Stimulated activated CD4-positive, alpha-beta T cell treated with anti-CD3 and anti-CD28 coated beads, TNF-alpha, amount 100 ng/mL, for 48 hours (primary cell): ENCODE measurements around the gene OR14A16.

Experiments used
- DNase-seq, 3 donors: peaks; one replicate each; pipeline ENCODE4 v3.0.0-alpha.2; 2020; ENCODE audit warnings: low read depth in 3 of 3

OR14A16 gene

GRCh38 chr1:247824023-247824422 lies at the start of gene OR14A16:
OR14A16 (minus strand) TSS chr1:247824119; CDS start chr1:247815729, 8,390 bp downstream.
- no peak for DNase-seq

- DNase-seq: no peak
These were observed 41.5 kb upstream of the OR14A16 start for GRCh38 chr1:247865416-247865815.

- DNase-seq: no peak
These were observed 40.7 kb upstream of the OR14A16 start for GRCh38 chr1:247864644-247865043.

- no peak for DNase-seq
These were observed 38.8 kb upstream of the OR14A16 start for GRCh38 chr1:247862756-247863155.

GRCh38 chr1:247857985-247858619 lies 34.2 kb upstream of the OR14A16 start:
- no peak for DNase-seq

GRCh38 chr1:247857069-247857984 lies 33.4 kb upstream of the OR14A16 start, which contains the start of gene TRIM58:
TRIM58 (plus strand) TSS chr1:247857187; CDS start chr1:247857247, 60 bp downstream.
- DNase-seq: peak in 2 of 3 donors; percentile 2 to 17

- no peak for DNase-seq
These were observed 32.0 kb upstream of the OR14A16 start for GRCh38 chr1:247855911-247856310.

GRCh38 chr1:247854899-247855545 lies 31.1 kb upstream of the OR14A16 start:
- no peak for DNase-seq

- DNase-seq: no peak
These were observed 25.7 kb upstream of the OR14A16 start for GRCh38 chr1:247849616-247850015.

GRCh38 chr1:247848346-247848745 lies 24.4 kb upstream of the OR14A16 start:
- DNase-seq: no peak

GRCh38 chr1:247845693-247846017 lies 21.7 kb upstream of the OR14A16 start:
- no peak for DNase-seq

- no peak for DNase-seq
These were observed 21.2 kb upstream of the OR14A16 start for GRCh38 chr1:247845011-247845692.

GRCh38 chr1:247843411-247843810 lies 19.5 kb upstream of the OR14A16 start:
- DNase-seq: no peak

- DNase-seq: no peak
These were observed 17.9 kb upstream of the OR14A16 start, which contains the start of gene OR11L1 for GRCh38 chr1:247841796-247842195. OR11L1 (minus strand) TSS chr1:247841896; CDS start chr1:247841896, 0 bp downstream.

- DNase-seq: no peak
These were observed 16.9 kb upstream of the OR14A16 start for GRCh38 chr1:247840818-247841217.

- no peak for DNase-seq
These were observed 9.7 kb upstream of the OR14A16 start for GRCh38 chr1:247833601-247834000.

- no peak for DNase-seq
These were observed 5.7 kb upstream of the OR14A16 start for GRCh38 chr1:247829656-247830055.

GRCh38 chr1:247825362-247825761 lies 1.4 kb upstream of the OR14A16 start:
- DNase-seq: no peak

- DNase-seq: no peak
These were observed 1.9 kb downstream of the OR14A16 start for GRCh38 chr1:247822060-247822459.

- DNase-seq: no peak
These were observed 11.3 kb downstream of the OR14A16 start for GRCh38 chr1:247812637-247813036.

GRCh38 chr1:247797518-247797917 lies 26.4 kb downstream of the OR14A16 start:
- DNase-seq: no peak

- no peak for DNase-seq
These were observed 54.3 kb downstream of the OR14A16 start for GRCh38 chr1:247769603-247770002.
